HCT116 (cell line): ENCODE data around the gene ATXN1. TPM values are rescaled to one million over a fixed set of nuclear protein-coding genes. Genes with fewer than 3 reads are reported as not detected.

ENCODE experiments used
- ATAC-seq: fragments of 200-7000 bp; cut with Tn5 transposase; 2 replicates; pipeline ENCODE4 v1.9.1; 2020; ENCODE audit warnings: mild to moderate bottlenecking, moderate library complexity
- BruUV-seq: library from RNA; stranded (reverse); fragments of 400-500 nt; replicated peaks from 2 replicates; lab custom pipeline; 2021; lab: Mats Ljungman, UMichigan
- CTCF ChIA-PET: fragments of 300-600 bp; sonication (Branson Sonifier 250); formaldehyde crosslinking; loops from one replicate; lab custom pipeline; 2021; ENCODE audit warnings: antibody characterized with exemption; lab: Charles Lee
- POLR2A ChIA-PET: fragments of 300-600, 350-600 bp; sonication (Branson Sonifier 250); formaldehyde crosslinking; loops from one replicate; lab custom pipeline; 2021; ENCODE audit warnings: antibody characterized with exemption; lab: Charles Lee
- RAD21 ChIA-PET, 2 experiments: fragments of 300-600 bp; sonication (Branson Sonifier 250); formaldehyde crosslinking; loops; one replicate each; lab custom pipeline; 2023; ENCODE audit warnings: low total read pairs in 2 of 2; ENCODE audit not compliant: uncharacterized antibody in 2 of 2, unreplicated experiment in 2 of 2, low non-redundant PET in 1 of 2; lab: Charles Lee
- DNase-seq: peaks from one replicate; pipeline ENCODE4 v3.0.0-alpha.2; 2010; ENCODE audit warnings: low read depth, low spot score
- H2AFZ ChIP-seq: fragments of 200-600 bp; shearing (Covaris generic), sonication (generic); 2 replicates; pipeline ENCODE4 v1.6.1; 2017; ENCODE audit warnings: low read depth, mixed run types, mixed read lengths, antibody characterized with exemption, low read length; ENCODE audit not compliant: poor library complexity, severe bottlenecking
- H3K27ac ChIP-seq: 2 replicates; pipeline ENCODE4 v1.5.1; 2012; ENCODE audit warnings: low read depth, low read length
- H3K27me3 ChIP-seq: fragments of 200-600 bp; sonication (generic); 2 replicates; pipeline ENCODE4 v1.6.1; 2016; ENCODE audit warnings: mixed run types, low read length, mixed read lengths; ENCODE audit not compliant: insufficient read depth
- H3K36me3 ChIP-seq, 2 experiments: fragments of 200-500 bp in 1 of 2; fragments of 200-600 bp in 1 of 2; sonication (Bioruptor generic) in 1 of 2; sonication (generic) in 1 of 2; 2 replicates each; pipeline versions ENCODE4 v1.5.1 to v1.6.1; 2014 to 2016; ENCODE audit warnings: low read length in 2 of 2, inconsistent platforms in 1 of 2, mixed read lengths in 1 of 2, mixed run types in 1 of 2; ENCODE audit not compliant: insufficient read depth in 2 of 2, control insufficient read depth in 1 of 2
- H3K4me1 ChIP-seq, 2 experiments: fragments of 200-600 bp in 1 of 2; sonication (generic) in 1 of 2; 2 replicates each; pipeline versions ENCODE4 v1.5.1 to v1.6.1; 2012 to 2017; ENCODE audit warnings: low read length in 2 of 2, inconsistent platforms in 1 of 2, mild to moderate bottlenecking in 1 of 2, mixed read lengths in 1 of 2, mixed run types in 1 of 2, moderate library complexity in 1 of 2; ENCODE audit not compliant: insufficient read depth in 2 of 2, control insufficient read depth in 1 of 2
- H3K4me2 ChIP-seq: fragments of 200-600 bp; sonication (generic); 2 replicates; pipeline ENCODE4 v1.6.1; 2017; ENCODE audit warnings: mixed run types, low read length, mixed read lengths
- H3K4me3 ChIP-seq, 2 experiments: fragments of 200-600 bp in 1 of 2; sonication (generic) in 1 of 2; replicated peaks in 1 of 2; 2 replicates each; pipeline ENCODE4 v1.5.1; 2011 to 2016; ENCODE audit warnings: low read length in 2 of 2, control low read depth in 1 of 2, low read depth in 1 of 2, mild to moderate bottlenecking in 1 of 2, mixed read lengths in 1 of 2, mixed run types in 1 of 2
- H3K79me2 ChIP-seq: fragments of 200-600 bp; sonication (generic); 2 replicates; pipeline ENCODE4 v1.6.1; 2017; ENCODE audit warnings: mild to moderate bottlenecking, mixed run types, low read length, moderate library complexity, mixed read lengths; ENCODE audit not compliant: insufficient read depth
- H3K9ac ChIP-seq: fragments of 200-600 bp; sonication (generic); 2 replicates; pipeline ENCODE4 v1.6.1; 2016; ENCODE audit warnings: low read length, mixed read lengths
- H3K9me2 ChIP-seq: fragments of 200-600 bp; sonication (generic), shearing (Covaris generic); 2 replicates; pipeline ENCODE4 v1.6.1; 2017; ENCODE audit warnings: mixed run types, mild to moderate bottlenecking, moderate library complexity; ENCODE audit not compliant: insufficient read depth
- H3K9me3 ChIP-seq, 2 experiments: fragments of 200-500 bp in 1 of 2; fragments of 200-600 bp in 1 of 2; sonication (Bioruptor generic) in 1 of 2; sonication (generic) in 1 of 2; 2 replicates each; pipeline ENCODE4 v1.6.1; 2014 to 2017; ENCODE audit warnings: low read length in 2 of 2, mixed read lengths in 2 of 2, inconsistent platforms in 1 of 2, low read depth in 1 of 2, mild to moderate bottlenecking in 1 of 2, mixed run types in 1 of 2, moderate library complexity in 1 of 2; ENCODE audit not compliant: control insufficient read depth in 1 of 2, insufficient read depth in 1 of 2
- H4K20me1 ChIP-seq: fragments of 200-600 bp; sonication (generic), shearing (Covaris generic); 2 replicates; pipeline ENCODE4 v1.6.1; 2017; ENCODE audit warnings: mixed run types, mild to moderate bottlenecking, moderate library complexity; ENCODE audit not compliant: insufficient read depth
- CEBPB ChIP-seq: IDR thresholded peaks from 2 replicates; pipeline ENCODE4 v1.6.1; 2012; ENCODE audit warnings: low read depth
- EGR1 ChIP-seq: IDR thresholded peaks from 2 replicates; pipeline ENCODE4 v1.6.1; 2012; ENCODE audit warnings: low read depth
- ELF1 ChIP-seq: IDR thresholded peaks from 2 replicates; pipeline ENCODE4 v1.6.1; 2012; ENCODE audit warnings: low read depth, borderline replicate concordance
- FOSL1 ChIP-seq: IDR thresholded peaks from 2 replicates; pipeline ENCODE4 v1.6.1; 2012; ENCODE audit warnings: low read depth
- JUND ChIP-seq: IDR thresholded peaks from 2 replicates; pipeline ENCODE4 v1.6.1; 2012
- POLR2A ChIP-seq: IDR thresholded peaks from 2 replicates; pipeline ENCODE4 v1.7.0; 2011; ENCODE audit warnings: borderline replicate concordance; ENCODE audit not compliant: insufficient read depth, insufficient read length; ENCODE audit errors: extremely low read depth
- SP1 ChIP-seq: IDR thresholded peaks from 2 replicates; pipeline ENCODE4 v1.6.1; 2012; ENCODE audit warnings: low read depth
- SRF ChIP-seq: IDR thresholded peaks from 2 replicates; pipeline ENCODE4 v1.6.1; 2012; ENCODE audit warnings: low read depth
- TCF7L2 ChIP-seq: IDR thresholded peaks from 2 replicates; pipeline ENCODE4 v1.7.0; 2011; ENCODE audit warnings: borderline replicate concordance, inconsistent platforms; ENCODE audit not compliant: insufficient read depth, insufficient read length; ENCODE audit errors: extremely low read depth
- ZFX ChIP-seq: fragments of 450-650 bp; IDR thresholded peaks from 2 replicates; pipeline ENCODE4 v1.6.1; 2017
- intact Hi-C: fragments of 100-400 bp; cut with micrococcal nuclease; formaldehyde crosslinking; loops from 2 replicates; pipeline ENCODE4 v1.10.0; 2022
- total RNA-seq: library from RNA; stranded (reverse); gene quantifications from one replicate; pipeline ENCODE4 v1.2.1, GENCODE V29; 2021; ENCODE audit not compliant: unreplicated experiment
- TF ChIP-seq, protein P1 (sequence below): IDR thresholded peaks from 2 replicates; pipeline ENCODE4 v1.6.1; 2012
- TF ChIP-seq, protein P2 (sequence below): IDR thresholded peaks from 2 replicates; pipeline ENCODE4 v1.6.1; 2011; ENCODE audit warnings: mild to moderate bottlenecking, low read length, moderate library complexity; ENCODE audit not compliant: insufficient replicate concordance; ENCODE audit errors: extremely low read depth
- TF ChIP-seq, protein P3 (sequence below): IDR thresholded peaks from 2 replicates; pipeline ENCODE4 v1.6.1; 2012
- TF ChIP-seq, protein P4 (sequence below): IDR thresholded peaks from 2 replicates; pipeline ENCODE4 v1.6.1; 2012; ENCODE audit warnings: low read depth

ATXN1 gene
- total RNA-seq, 1 experiment from 2014 or later, result 21.0 TPM

DNA sequence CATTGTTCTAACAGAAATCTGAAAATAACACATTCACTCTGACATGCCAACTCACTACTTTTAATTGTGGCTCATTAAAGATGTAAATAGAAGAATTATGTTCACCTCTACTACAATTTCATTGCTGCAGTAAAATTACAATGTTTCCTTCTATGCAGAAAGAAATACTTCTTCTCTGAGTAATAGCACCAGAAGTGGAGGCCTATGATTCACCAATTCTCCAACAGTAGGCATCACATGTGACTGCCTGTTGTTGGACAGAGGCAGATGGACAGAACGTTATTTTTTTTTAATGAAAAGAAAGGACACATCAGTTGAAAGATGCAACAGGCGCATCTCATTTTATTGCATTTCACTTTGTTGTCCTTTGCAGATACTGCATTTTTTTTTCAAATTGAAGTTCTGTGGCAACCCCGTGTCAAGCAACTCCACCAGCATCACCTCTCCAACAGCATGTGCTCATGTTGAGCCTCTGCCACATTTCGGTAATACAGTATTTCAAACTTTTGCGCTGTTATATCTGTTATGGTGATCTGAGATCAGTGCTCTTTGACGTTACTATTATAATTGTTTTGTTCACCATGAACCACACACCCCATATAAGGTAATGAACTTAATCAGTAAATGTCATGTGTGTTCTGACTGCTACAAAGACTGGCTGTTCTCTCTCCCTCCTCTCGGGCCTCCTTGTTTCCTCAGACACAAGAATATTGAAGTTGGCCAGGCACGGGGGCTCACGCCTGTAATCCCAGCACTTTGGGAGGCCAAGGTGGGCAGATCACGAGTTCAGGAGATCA, 121.4 kb downstream of the ATXN1 start:
- no peak for ATAC-seq
- peak overlapping the region; percentile 28 for H3K4me2 ChIP-seq
- no peak overlapping the region for H2AFZ ChIP-seq
- H3K79me2 ChIP-seq, result no peaks in the 10 kb centered on the region
- no peaks in the 10 kb centered on the region for H4K20me1 ChIP-seq
- DNase-seq, result no peak
- CTCF ChIA-PET, result no interaction called here
- POLR2A ChIA-PET, result no interaction called here
- no peaks in the 10 kb centered on the region for H3K9me2 ChIP-seq
- no peaks in the 10 kb centered on the region for H3K27me3 ChIP-seq
- no peaks in the 10 kb centered on the region for H3K9me3 ChIP-seq
- TF ChIP-seq FOSL1, result peak; percentile 33; the same call in 1 of the 2 replicates
- TF ChIP-seq EGR1, result no peak
- no peak for TF ChIP-seq CEBPB
- TF ChIP-seq, protein P1, sequence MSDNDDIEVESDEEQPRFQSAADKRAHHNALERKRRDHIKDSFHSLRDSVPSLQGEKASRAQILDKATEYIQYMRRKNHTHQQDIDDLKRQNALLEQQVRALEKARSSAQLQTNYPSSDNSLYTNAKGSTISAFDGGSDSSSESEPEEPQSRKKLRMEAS, result peak; percentile 47; the same call in 1 of the 2 replicates
- TF ChIP-seq, protein P2, sequence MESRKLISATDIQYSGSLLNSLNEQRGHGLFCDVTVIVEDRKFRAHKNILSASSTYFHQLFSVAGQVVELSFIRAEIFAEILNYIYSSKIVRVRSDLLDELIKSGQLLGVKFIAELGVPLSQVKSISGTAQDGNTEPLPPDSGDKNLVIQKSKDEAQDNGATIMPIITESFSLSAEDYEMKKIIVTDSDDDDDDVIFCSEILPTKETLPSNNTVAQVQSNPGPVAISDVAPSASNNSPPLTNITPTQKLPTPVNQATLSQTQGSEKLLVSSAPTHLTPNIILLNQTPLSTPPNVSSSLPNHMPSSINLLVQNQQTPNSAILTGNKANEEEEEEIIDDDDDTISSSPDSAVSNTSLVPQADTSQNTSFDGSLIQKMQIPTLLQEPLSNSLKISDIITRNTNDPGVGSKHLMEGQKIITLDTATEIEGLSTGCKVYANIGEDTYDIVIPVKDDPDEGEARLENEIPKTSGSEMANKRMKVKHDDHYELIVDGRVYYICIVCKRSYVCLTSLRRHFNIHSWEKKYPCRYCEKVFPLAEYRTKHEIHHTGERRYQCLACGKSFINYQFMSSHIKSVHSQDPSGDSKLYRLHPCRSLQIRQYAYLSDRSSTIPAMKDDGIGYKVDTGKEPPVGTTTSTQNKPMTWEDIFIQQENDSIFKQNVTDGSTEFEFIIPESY, result no peak
- TF ChIP-seq POLR2A, result no peak
- TF ChIP-seq, protein P3, sequence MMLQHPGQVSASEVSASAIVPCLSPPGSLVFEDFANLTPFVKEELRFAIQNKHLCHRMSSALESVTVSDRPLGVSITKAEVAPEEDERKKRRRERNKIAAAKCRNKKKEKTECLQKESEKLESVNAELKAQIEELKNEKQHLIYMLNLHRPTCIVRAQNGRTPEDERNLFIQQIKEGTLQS, result no peak
- TF ChIP-seq SRF, result no peak
- no peak for TF ChIP-seq SP1
- TF ChIP-seq ZFX, result no peak
- TF ChIP-seq, protein P4, sequence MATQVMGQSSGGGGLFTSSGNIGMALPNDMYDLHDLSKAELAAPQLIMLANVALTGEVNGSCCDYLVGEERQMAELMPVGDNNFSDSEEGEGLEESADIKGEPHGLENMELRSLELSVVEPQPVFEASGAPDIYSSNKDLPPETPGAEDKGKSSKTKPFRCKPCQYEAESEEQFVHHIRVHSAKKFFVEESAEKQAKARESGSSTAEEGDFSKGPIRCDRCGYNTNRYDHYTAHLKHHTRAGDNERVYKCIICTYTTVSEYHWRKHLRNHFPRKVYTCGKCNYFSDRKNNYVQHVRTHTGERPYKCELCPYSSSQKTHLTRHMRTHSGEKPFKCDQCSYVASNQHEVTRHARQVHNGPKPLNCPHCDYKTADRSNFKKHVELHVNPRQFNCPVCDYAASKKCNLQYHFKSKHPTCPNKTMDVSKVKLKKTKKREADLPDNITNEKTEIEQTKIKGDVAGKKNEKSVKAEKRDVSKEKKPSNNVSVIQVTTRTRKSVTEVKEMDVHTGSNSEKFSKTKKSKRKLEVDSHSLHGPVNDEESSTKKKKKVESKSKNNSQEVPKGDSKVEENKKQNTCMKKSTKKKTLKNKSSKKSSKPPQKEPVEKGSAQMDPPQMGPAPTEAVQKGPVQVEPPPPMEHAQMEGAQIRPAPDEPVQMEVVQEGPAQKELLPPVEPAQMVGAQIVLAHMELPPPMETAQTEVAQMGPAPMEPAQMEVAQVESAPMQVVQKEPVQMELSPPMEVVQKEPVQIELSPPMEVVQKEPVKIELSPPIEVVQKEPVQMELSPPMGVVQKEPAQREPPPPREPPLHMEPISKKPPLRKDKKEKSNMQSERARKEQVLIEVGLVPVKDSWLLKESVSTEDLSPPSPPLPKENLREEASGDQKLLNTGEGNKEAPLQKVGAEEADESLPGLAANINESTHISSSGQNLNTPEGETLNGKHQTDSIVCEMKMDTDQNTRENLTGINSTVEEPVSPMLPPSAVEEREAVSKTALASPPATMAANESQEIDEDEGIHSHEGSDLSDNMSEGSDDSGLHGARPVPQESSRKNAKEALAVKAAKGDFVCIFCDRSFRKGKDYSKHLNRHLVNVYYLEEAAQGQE, result peak; percentile 31
- no peak for TF ChIP-seq TCF7L2
- peak; percentile 47; the same call in 1 of the 2 replicates for TF ChIP-seq JUND
- no peak for TF ChIP-seq ELF1
- TF ChIP-seq, all 23 proteins: peak for 4
- intact Hi-C loops, result no loop called here
- no peaks in the 10 kb centered on the region for H3K36me3 ChIP-seq
- RAD21 ChIA-PET, result no interaction called here
- BruUV-seq, result no TSS peak
- peaks cover 6 to 20% of the 10 kb centered on the region in 2 experiments; a peak in 3 of 4 replicates for H3K4me1 ChIP-seq
- no peak overlapping the region for H3K9ac ChIP-seq
- H3K27ac ChIP-seq, result no peak overlapping the region
- no peak overlapping the region for H3K4me3 ChIP-seq
